Cardiac fibroblast (primary cell): ENCODE data around the gene USP16.

ENCODE experiments used
- DNase-seq, 2 donors: peaks; one replicate each; pipeline versions ENCODE4 v3.0.0 to v3.0.0-alpha.2; 2010; ENCODE audit warnings: low read depth in 2 of 2
- H3K4me3 ChIP-seq, 2 donors: replicated peaks in 1 of 2; 1 replicate in 1 of 2; 2 replicates in 1 of 2; pipeline ENCODE4 v1.5.1; 2011; ENCODE audit warnings: low read depth in 2 of 2, low read length in 2 of 2, mild to moderate bottlenecking in 2 of 2, moderate library complexity in 1 of 2
- TF ChIP-seq, protein P1 (sequence below): IDR thresholded peaks from one replicate; pipeline ENCODE4 v1.5.1; 2011; ENCODE audit warnings: low read depth, mild to moderate bottlenecking, low read length, inconsistent platforms

Gene USP16

DNA sequence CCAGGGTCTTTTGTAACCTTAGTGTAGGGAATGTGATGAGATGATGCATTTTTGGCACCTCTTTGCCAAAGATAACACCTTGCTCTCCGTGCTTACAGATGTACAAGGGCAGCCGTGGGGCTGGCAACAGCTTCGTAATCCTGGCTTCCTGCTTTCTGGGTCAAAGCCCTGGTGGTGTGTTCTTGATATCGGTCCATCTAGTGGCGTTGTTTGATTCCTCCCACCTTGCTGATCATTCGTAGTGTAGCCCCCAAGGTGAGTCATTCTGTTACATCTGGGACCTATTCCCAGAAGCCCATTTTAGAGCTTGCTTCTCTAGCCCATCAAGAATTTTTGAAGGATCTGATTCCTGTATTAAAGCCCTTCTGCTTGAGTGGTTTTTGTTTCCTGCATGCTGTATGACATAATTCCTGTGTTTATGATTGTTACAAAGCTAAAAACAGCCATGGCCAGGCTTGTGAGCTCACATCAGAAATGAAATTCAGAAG is 56.0 kb downstream of the USP16 start:
- H3K4me3 ChIP-seq: no peak overlapping the region
- no peak for DNase-seq
- TF ChIP-seq, protein P1, sequence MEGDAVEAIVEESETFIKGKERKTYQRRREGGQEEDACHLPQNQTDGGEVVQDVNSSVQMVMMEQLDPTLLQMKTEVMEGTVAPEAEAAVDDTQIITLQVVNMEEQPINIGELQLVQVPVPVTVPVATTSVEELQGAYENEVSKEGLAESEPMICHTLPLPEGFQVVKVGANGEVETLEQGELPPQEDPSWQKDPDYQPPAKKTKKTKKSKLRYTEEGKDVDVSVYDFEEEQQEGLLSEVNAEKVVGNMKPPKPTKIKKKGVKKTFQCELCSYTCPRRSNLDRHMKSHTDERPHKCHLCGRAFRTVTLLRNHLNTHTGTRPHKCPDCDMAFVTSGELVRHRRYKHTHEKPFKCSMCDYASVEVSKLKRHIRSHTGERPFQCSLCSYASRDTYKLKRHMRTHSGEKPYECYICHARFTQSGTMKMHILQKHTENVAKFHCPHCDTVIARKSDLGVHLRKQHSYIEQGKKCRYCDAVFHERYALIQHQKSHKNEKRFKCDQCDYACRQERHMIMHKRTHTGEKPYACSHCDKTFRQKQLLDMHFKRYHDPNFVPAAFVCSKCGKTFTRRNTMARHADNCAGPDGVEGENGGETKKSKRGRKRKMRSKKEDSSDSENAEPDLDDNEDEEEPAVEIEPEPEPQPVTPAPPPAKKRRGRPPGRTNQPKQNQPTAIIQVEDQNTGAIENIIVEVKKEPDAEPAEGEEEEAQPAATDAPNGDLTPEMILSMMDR: no peak

- no peak overlapping the region for H3K4me3 ChIP-seq
- no peak for DNase-seq
- TF ChIP-seq, protein P1: no peak
Measured at GRCh38 chr21:29082046-29082815, 57.8 kb downstream of the USP16 start.

GRCh38 chr21:29083306-29083705 is 58.8 kb downstream of the USP16 start:
- H3K4me3 ChIP-seq: no peak overlapping the region
- DNase-seq: no peak
- TF ChIP-seq, protein P1: no peak

GRCh38 chr21:29084372-29084771 is 59.9 kb downstream of the USP16 start:
- TF ChIP-seq, protein P1: no peak
- H3K4me3 ChIP-seq: no peak overlapping the region
- no peak for DNase-seq

- H3K4me3 ChIP-seq: no peak overlapping the region
- no peak for DNase-seq
- TF ChIP-seq, protein P1: no peak
Measured at GRCh38 chr21:29085106-29085752, 60.8 kb downstream of the USP16 start.

DNA sequence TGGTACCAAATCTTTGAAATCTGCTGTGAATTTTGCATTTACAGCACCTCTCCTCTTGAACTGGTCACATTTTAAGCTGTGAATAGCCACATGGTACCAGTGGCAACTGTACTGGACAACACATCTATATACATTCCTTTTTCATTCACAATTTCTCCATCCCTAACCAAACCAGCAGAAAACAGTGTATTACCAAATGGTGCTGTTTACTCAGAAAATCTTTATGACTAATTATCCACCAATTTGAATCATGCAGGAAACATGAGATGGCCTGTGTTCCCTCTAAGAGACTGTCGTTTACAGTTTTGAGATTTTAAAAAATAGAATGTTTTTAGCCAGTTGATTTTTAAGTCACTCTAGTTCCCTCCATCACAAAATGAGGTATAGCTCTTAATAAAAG is 66.6 kb downstream of the USP16 start:
- peak; percentile 76 to 94 for DNase-seq
- no peak overlapping the region for H3K4me3 ChIP-seq
- TF ChIP-seq, protein P1: no peak
